ENCODE measurements around the gene MRPL11.
"Not testable (repeated sequence)": the region's sequence is repeated elsewhere in the genome, so short reads cannot be mapped to it uniquely, and the experiment has no call there.

MRPL11 gene

GRCh38 chr11:66467034-66467659, 28.5 kb upstream of the MRPL11 start:
- no peak for DNase-seq (ENCODE audit: low read depth)

- peak; percentile 77 for DNase-seq (ENCODE audit: low read depth)
Observed at GRCh38 chr11:66466225-66467033, 27.8 kb upstream of the MRPL11 start, which contains the start of gene PELI3. Gene PELI3, plus strand, starts transcription at chr11:66466905. Its CDS starts 1,224 bp downstream, at chr11:66468129.

- no peak for DNase-seq (ENCODE audit: low read depth)
Observed at GRCh38 chr11:66465373-66466224, 27.0 kb upstream of the MRPL11 start.

- DNase-seq (ENCODE audit: low read depth): no peak
Observed at GRCh38 chr11:66464916-66465315, 26.3 kb upstream of the MRPL11 start.

GRCh38 chr11:66464116-66464515, 25.5 kb upstream of the MRPL11 start:
- not testable (repeated sequence) for DNase-seq (ENCODE audit: low read depth)

GRCh38 chr11:66462911-66463310, 24.3 kb upstream of the MRPL11 start:
- no peak for DNase-seq (ENCODE audit: low read depth)

- DNase-seq (ENCODE audit: low read depth): no peak
Observed at GRCh38 chr11:66462010-66462409, 23.4 kb upstream of the MRPL11 start.

GRCh38 chr11:66459138-66459778, 20.6 kb upstream of the MRPL11 start:
- DNase-seq (ENCODE audit: low read depth): no peak

- no peak for DNase-seq (ENCODE audit: low read depth)
Observed at GRCh38 chr11:66457826-66458225, 19.2 kb upstream of the MRPL11 start.

- DNase-seq (ENCODE audit: low read depth): no peak
Observed at GRCh38 chr11:66454828-66455227, 16.2 kb upstream of the MRPL11 start.

GRCh38 chr11:66454247-66454646, 15.6 kb upstream of the MRPL11 start:
- no peak for DNase-seq (ENCODE audit: low read depth)

GRCh38 chr11:66451663-66452062, 13.0 kb upstream of the MRPL11 start:
- DNase-seq (ENCODE audit: low read depth): no peak

- DNase-seq (ENCODE audit: low read depth): no peak
Observed at GRCh38 chr11:66450560-66450959, 11.9 kb upstream of the MRPL11 start.

GRCh38 chr11:66448523-66448922, 9.9 kb upstream of the MRPL11 start:
- no peak for DNase-seq (ENCODE audit: low read depth)

- DNase-seq (ENCODE audit: low read depth): no peak
Observed at GRCh38 chr11:66447012-66447411, 8.4 kb upstream of the MRPL11 start.

- DNase-seq (ENCODE audit: low read depth): peak; percentile 89
Observed at GRCh38 chr11:66443602-66444001, 5.0 kb upstream of the MRPL11 start.

GRCh38 chr11:66440940-66441282, 2.3 kb upstream of the MRPL11 start:
- not testable (repeated sequence) for DNase-seq (ENCODE audit: low read depth)

- not testable (repeated sequence) for DNase-seq (ENCODE audit: low read depth)
Observed at GRCh38 chr11:66440101-66440939, 1.7 kb upstream of the MRPL11 start.

- no peak for DNase-seq (ENCODE audit: low read depth)
Observed at GRCh38 chr11:66437979-66438503, 607 bp downstream of the MRPL11 start.

GRCh38 chr11:66432597-66432996, 6.1 kb downstream of the MRPL11 start:
- DNase-seq (ENCODE audit: low read depth): no peak

- DNase-seq (ENCODE audit: low read depth): not testable (repeated sequence)
Observed at GRCh38 chr11:66431871-66432329, 6.7 kb downstream of the MRPL11 start.

Data from GM04504 (cell line).